NCI-H2171 treated with DMSO at 0.1 percent for 48 hours (cell line): ENCODE measurements around the gene KIF22.

Experiments
- DNase-seq: peaks from one replicate; lab custom pipeline; 2025; lab: John Stamatoyannopoulos, UW

KIF22 gene

DNA sequence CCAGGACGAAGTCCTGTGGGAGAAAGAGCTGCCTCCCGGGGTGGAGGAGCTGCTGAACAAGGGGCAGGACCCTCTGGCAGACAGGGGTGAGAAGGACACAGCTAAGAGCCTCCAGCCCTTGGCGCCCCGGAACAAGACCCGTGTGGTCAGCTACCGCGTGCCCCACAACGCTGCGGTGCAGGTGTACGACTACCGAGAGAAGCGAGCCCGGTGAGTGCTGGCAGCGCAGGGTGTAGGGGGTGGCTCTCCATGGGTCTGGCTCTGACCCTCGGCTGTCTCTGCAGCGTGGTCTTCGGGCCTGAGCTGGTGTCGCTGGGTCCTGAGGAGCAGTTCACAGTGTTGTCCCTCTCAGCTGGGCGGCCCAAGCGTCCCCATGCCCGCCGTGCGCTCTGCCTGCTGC is 51.1 kb downstream of the KIF22 start:
- DNase-seq, result no peak

DNA sequence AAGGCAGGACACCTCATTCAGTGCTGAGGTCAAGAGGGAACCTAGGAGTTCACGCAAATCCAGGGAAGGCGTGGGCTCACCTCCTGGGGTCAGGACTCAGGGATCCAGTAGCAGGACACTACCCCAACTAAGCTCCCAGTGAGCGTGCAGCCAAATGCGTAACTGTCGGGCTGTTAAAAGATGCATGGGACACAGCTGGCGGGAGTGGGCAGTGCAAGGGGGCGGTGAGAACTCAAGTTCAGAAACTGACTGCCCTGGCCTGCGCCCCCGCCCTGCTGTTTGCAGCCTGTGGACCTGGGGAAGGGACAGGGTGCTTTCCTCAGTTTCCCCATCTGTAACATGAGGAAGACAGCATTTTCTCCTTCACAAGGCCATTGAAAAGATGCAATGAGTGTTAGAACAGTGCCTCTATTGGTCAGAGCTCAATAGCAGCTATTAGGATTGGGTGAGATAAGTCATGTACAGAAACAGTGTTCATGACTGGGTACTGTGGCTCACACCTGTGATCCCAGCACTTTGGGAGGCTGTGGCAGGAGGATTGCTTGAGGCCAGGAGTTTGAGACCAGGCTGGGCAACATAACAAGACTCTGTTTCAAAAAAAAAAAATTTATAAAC is 52.3 kb downstream of the KIF22 start:
- no peak for DNase-seq

DNA sequence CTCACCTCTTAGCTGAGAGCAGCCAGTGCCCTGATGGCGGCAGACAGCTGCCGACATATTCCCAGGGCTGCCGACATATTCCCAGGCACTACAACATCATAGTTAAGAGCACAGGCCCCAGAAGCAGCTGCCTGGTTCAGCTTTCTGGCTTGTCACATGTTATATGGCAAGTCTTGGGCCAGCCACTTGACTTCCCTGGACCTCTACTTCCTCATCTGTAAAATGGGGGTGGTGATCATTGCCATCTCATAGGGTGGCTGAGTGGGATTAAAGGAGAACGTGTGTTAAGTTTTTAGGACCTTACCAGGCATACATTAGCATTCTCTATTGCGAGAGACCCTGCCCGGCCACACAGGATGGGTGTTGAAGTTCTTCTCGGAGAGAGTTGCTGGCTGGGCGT is 53.4 kb downstream of the KIF22 start:
- no peak for DNase-seq

DNA sequence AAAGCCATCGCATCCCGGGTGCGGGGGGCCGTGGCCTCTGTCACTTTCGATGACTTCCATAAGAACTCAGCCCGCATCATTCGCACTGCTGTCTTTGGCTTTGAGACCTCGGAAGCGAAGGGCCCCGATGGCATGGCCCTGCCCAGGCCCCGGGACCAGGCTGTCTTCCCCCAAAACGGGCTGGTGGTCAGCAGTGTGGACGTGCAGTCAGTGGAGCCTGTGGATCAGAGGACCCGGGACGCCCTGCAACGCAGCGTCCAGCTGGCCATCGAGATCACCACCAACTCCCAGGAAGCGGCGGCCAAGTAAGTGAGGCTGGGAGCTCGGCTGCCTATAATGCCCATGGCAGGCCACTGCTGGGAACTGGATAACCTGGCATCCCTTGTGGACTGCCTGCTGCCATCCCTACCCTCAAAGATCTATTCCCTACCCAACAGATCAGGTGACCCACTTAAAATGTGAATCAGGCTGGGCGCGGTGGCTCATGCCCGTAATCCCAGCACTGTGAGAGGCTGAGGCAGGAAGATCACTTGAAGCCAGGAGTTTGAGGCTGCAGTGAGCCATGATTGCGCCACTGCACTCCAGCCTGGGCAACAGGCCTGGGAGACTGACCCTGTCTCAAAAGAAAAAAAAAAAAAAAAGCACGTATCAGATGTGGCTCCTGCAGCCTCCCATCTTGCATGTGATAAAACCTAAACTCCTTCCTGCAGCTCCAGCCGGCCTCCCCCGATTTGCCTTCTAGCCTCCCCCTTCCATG is 54.2 kb downstream of the KIF22 start:
- DNase-seq, result no peak

DNA sequence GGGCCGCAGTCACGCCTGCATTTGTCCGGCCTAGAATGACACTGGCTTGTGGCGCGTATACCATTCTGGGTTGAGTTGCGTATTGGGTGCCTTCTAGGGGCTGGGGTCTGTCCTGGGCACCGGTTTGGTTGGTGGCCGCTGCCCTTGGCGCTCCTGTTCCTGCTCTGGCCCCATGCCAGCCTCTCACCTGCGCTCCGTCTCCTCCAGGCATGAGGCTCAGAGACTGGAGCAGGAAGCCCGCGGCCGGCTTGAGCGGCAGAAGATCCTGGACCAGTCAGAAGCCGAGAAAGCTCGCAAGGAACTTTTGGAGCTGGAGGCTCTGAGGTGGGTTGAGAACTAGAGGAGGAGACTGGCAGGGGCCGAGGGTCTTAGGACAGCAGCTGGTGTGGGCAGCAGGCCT is 55.1 kb downstream of the KIF22 start:
- no peak for DNase-seq

DNA sequence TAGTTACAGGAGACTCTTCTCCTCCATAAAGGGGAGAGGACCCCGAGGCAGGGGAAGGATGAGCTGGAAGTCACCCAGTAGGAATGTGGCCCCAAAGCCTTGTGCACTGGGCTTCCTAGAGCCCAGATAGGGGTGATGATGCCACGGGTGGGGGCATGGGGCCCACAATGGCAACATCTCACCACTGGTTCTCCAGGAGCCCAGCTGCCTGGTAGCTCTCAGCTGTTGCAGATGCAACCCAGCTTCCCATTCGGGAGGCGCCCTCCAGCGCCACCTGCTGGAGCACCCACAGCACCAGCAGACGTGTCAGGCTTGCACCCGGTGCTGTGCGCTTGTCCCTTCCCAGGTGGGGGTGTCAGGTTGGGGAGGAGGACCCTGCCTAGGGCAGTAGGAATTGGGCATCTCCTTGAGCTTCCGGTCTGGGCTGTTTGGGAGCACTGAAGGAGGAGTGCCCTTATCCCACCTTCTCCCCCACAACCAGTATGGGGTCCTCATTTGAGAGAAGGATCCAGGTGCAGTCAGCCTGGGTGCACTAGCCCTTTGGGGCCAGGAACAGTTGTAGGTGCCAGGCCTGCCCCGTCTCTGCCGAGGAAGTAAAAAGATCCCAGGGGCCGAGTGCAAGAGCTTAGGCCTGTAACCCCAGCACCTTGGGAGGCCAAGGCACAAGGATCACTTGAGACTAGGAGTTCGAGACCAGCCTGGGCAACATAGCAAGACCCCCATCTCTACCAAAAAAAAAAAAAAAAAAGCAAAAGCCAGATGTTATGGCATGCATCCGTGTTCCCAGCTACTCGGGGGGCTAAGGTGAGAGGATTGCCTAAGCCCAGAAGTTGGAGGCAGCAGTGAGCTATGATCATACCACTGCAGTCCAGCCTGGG is 58.1 kb downstream of the KIF22 start:
- no peak for DNase-seq

DNA sequence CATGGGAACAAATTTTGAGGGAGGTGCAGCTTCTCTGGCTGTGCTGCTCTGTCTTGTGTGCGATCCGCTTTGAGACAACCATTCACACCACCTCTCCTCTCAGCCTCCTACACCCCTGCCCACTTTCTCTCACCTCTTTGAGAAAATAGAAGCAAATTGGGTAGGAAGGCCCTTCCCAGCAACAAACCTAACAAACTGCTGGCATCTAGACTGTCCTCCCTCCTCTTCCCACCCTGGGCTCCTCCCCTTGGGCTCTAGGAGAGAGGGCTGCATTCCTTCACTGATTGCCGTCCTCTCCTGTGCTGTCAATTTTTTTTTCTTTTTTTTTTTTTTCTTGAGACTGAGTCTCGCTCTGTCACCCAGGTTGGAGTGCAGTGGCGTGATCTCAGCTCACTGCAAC is 59.0 kb downstream of the KIF22 start:
- no peak for DNase-seq

DNA sequence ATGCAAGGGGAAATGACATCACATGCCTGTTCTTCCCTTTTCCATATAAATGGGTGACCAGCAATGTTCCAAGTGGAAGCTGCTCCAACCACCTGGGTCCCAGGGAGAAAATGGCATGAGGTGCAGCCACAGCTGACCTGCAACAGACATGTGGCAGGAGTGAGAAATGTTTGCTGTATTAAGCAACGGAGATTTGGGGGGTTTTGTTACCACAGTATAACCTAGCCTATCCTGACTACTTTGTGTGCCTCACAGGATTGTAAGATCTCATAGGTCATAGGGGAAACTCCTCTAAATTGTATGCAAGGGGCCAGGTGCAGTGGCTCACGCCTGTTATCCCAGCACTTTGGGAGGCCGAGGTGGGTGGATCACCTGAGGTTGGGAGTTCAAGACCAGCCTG is 60.4 kb downstream of the KIF22 start:
- DNase-seq, result no peak

DNA sequence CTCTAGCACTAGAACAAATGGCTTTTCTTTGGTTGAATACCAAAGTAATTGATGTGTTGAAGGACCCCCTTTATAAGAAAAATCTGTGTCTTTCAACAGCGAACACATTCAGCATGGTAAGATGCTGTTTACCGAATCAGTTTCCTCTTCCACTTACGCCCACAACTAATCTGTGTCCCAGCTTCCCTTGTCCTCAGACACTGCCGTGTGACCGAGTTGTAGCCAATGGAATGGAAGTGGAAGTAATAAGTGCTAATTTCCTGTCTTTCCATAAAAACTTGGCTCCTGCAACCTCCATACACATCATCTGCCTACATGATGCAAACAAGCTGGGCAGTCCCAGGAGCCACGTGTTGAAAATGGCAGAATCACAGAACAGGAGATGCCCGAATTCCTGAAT is 62.1 kb downstream of the KIF22 start:
- no peak for DNase-seq

DNA sequence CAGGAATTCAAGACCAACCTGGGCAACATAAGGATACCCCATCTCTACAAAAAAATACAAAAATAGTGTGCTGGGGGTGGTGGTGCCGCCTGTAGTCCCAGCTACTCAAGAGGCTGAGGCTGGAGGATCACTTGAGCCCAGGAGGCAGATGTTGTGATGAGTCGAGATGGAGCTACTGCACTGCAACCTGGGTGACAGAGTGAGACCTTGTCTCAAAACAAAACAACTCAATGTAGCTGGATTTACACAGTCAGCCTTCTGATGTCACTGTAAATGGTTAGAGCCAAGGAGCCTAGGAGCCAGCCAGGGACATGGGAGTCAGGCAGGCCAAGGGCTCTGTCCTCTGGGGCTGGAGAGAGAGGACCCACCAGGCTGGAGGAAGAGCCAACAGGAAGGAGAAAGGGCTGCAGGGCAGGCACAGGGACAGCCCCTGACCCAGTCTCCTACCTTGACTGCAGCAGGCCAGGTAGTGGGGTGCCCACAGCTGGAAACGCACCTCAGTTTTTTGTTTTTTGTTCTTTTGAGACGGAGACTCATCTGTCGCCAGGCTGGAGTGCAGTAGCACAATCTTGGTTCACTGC is 64.1 kb downstream of the KIF22 start:
- DNase-seq, result no peak
